Natural killer cell (primary cell): ENCODE results near the gene FBXL16. TPM values are rescaled to one million over a fixed set of nuclear protein-coding genes. Genes with fewer than 3 reads are reported as not detected.

Experiments used
- ATAC-seq, 3 donors: fragments of 150-1000 bp in 2 of 3; fragments of 200-7000 bp in 1 of 3; cut with Tn5 transposase; 1 replicate in 1 of 3; 2 replicates in 2 of 3; pipeline ENCODE4 v1.10.0; 2021; ENCODE audit warnings: mild to moderate bottlenecking in 2 of 3, moderate library complexity in 2 of 3
- DNase-seq, 2 donors: peaks; one replicate each; pipeline versions ENCODE4 v3.0.0 to v3.0.0-alpha.2; 2013 to 2021; ENCODE audit warnings: mixed read lengths in 1 of 2
- H3K27ac ChIP-seq: one replicate; pipeline ENCODE4 v1.5.1; 2013; ENCODE audit warnings: mild to moderate bottlenecking, low read length
- H3K27me3 ChIP-seq: one replicate; pipeline ENCODE4 v1.6.1; 2013; ENCODE audit warnings: low read length; ENCODE audit not compliant: control insufficient read depth, insufficient read depth
- H3K36me3 ChIP-seq: one replicate; pipeline ENCODE4 v1.6.1; 2013; ENCODE audit warnings: low read length; ENCODE audit not compliant: control insufficient read depth, insufficient read depth
- H3K4me1 ChIP-seq: one replicate; pipeline ENCODE4 v1.6.1; 2013; ENCODE audit warnings: low read length; ENCODE audit not compliant: control insufficient read depth, insufficient read depth
- H3K4me3 ChIP-seq: one replicate; pipeline ENCODE4 v1.5.1; 2013; ENCODE audit warnings: low read length
- H3K9me3 ChIP-seq: one replicate; pipeline ENCODE4 v1.6.1; 2013; ENCODE audit warnings: low read length; ENCODE audit not compliant: control insufficient read depth, insufficient read depth
- H3K27ac Mint-ChIP-seq, 2 donors: one replicate each; pipeline ENCODE4 v1.8.0; 2022; ENCODE audit warnings: mild to moderate bottlenecking in 2 of 2, mixed read lengths in 2 of 2, moderate library complexity in 1 of 2
- H3K27me3 Mint-ChIP-seq, 2 donors: one replicate each; pipeline ENCODE4 v1.8.0; 2022; ENCODE audit warnings: low read depth in 2 of 2, mixed read lengths in 2 of 2
- H3K36me3 Mint-ChIP-seq: one replicate; pipeline ENCODE4 v1.8.0; 2022; ENCODE audit warnings: mixed read lengths
- H3K4me1 Mint-ChIP-seq, 2 donors: one replicate each; pipeline ENCODE4 v1.8.0; 2022; ENCODE audit warnings: mixed read lengths in 2 of 2
- H3K4me3 Mint-ChIP-seq: one replicate; pipeline ENCODE4 v1.8.0; 2022; ENCODE audit warnings: mild to moderate bottlenecking, moderate library complexity, mixed read lengths
- H3K9me3 Mint-ChIP-seq, 2 donors: one replicate each; pipeline ENCODE4 v1.8.0; 2022; ENCODE audit warnings: mixed read lengths in 2 of 2
- CTCF ChIP-seq: fragments of 200-600 bp; IDR thresholded peaks from one replicate; pipeline ENCODE4 v1.8.0; 2022; ENCODE audit warnings: antibody characterized with exemption
- WGBS: methylation state at CpG from one replicate; pipeline ENCODE4 v1.1.7; 2013; ENCODE audit warnings: missing lambda C conversion rate; ENCODE audit not compliant: insufficient coverage; 5-methylcytosine and 5-hydroxymethylcytosine counted together
- intact Hi-C: fragments of 100-400 bp; cut with micrococcal nuclease; formaldehyde crosslinking; loops from one replicate; pipeline ENCODE4 v1.14.2; 2022
- total RNA-seq, 4 donors: library from RNA; stranded (reverse); fragments of 120-200 nt in 1 of 4; gene quantifications; one replicate each; pipeline versions ENCODE4 v1.2.3 to v1.2.4, GENCODE V29; 2013 to 2022

The FBXL16 gene
- total RNA-seq, 3 donors from 2014 or later (not counting 1 experiment from before 2014, with no cell fraction given), result 0.48 to 0.79 TPM; not detected in 1

DNA sequence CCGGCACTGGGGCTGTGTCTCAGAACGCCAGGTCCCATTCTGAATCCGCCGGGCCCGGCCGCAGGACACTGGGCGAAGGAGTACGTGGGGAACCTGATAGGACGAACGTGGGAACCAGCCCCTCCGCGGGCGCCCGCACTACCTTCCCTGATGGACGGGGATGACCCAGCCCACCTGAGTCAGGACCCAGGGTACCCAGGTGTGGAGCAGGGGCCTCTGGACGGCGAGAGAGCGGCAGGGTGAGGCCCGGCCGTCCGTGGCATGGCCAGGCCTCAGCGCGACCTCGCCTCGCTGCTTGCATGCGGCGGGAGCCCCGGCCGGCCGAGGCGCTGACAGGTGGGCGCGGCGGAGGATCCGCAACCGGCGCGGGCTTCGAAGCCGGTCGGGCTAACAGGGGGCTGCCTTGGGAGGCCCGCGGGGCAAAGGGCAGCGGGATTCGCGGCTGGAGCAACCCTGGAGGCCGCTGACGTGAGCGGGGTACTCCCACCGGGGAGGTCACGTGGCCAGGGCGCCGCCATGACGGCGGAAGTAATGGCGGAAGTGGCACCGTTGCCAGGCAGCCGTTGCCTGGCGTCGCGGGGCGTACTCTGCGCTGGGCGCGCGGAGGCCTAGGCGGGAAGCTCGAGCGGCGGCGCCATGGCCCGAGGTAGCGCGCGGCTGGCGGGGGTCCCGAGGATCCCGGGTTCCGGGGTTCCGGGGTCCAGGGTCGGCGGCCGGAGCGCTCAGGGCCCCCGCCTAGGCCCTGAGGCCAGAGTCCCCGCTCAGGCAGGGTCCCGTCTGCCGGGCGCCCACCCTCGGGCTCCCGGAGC is 56.6 kb downstream of the FBXL16 start, which contains the start of gene WDR90:
Gene WDR90 (plus strand): TSS at position 585 of the 809 bp plus-strand sequence. CDS start 52 bp downstream, at position 637.
- ATAC-seq (peak; percentile 95 to 99 (median 96)), DNase-seq (peak; percentile 90 to 96)
- Mint-ChIP-seq H3K36me3 (no peaks in the 10 kb centered on the region), H3K9me3 (no peaks in the 10 kb centered on the region), H3K4me3 (peak within 1 kb of the TSS; percentile 79), H3K27me3 (no peaks in the 10 kb centered on the region), H3K27ac (peak within 1 kb of the TSS; percentile 51 to 73), H3K4me1 (peaks cover 0 to 11% of the 10 kb centered on the region in 2 donors)
- 1% methylated on average over 91 of the region's 91 CpGs for WGBS
- Histone ChIP-seq H3K4me3 (peak within 1 kb of the TSS; percentile 65), H3K36me3 (no peaks in the 10 kb centered on the region), H3K4me1 (peaks cover 25% of the 10 kb centered on the region), H3K27me3 (no peaks in the 10 kb centered on the region), H3K9me3 (no peaks in the 10 kb centered on the region), H3K27ac (peak within 1 kb of the TSS; percentile 81)
- TF ChIP-seq CTCF, result no peak
- intact Hi-C loops, result no loop called here

DNA sequence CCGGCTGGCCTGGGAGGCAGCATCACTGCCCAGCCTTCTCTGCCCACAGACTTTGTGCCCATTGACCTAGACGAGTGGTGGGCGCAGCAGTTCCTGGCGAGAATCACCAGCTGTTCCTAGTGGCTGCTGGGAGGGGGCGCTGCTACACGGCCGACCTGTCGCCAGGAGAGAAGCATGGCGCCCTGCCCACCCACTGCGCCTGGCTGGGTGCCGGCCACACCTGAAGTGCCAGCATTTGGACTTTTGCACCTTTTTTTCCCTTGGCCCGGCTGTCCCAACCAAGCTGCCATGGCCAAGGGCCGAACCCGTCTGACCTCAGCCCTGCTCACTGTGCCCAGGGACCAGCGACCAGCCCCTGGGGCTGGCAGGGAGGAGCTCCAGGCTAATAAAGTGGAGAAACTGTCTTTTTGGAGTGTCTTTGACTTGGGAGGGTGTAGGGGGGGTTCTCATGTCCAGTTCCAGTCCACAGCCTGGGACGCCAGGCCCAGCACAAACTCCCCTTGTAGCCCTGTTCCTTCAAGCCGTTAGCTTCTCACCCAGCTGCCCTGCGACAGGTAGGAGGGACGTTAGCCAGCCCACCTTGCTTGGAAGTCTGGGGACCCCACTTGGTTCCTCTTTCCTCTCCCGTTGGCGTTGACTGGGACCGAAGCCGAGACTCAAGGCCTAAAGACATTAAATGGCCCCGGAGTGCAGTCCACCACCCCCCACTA is 57.4 kb downstream of the FBXL16 start:
- DNase-seq (peak in 1 of 2 donors; percentile 60), ATAC-seq (no peak)
- H3K4me3 Mint-ChIP-seq, result peak overlapping the region; percentile 79
- no peaks in the 10 kb centered on the region for H3K36me3 Mint-ChIP-seq
- no peaks in the 10 kb centered on the region for H3K27me3 Mint-ChIP-seq
- Histone ChIP-seq H3K36me3 (no peaks in the 10 kb centered on the region), H3K4me1 (peaks cover 25% of the 10 kb centered on the region), H3K27ac (peak overlapping the region; percentile 81), H3K27me3 (no peaks in the 10 kb centered on the region), H3K9me3 (no peaks in the 10 kb centered on the region), H3K4me3 (peak overlapping the region; percentile 65)
- H3K9me3 Mint-ChIP-seq, result no peaks in the 10 kb centered on the region
- TF ChIP-seq CTCF, result no peak
- peak overlapping the region; percentile 51 to 73 for H3K27ac Mint-ChIP-seq
- H3K4me1 Mint-ChIP-seq, result peaks cover 0 to 17% of the 10 kb centered on the region in 2 donors
- 47% methylated on average over 24 of the region's 24 CpGs for WGBS
- intact Hi-C loops, result no loop called here

GRCh38 chr16:647173-647902 is 58.3 kb downstream of the FBXL16 start:
- Mint-ChIP-seq H3K9me3 (no peaks in the 10 kb centered on the region), H3K36me3 (no peaks in the 10 kb centered on the region), H3K4me3 (no peak overlapping the region), H3K4me1 (peaks cover 0 to 17% of the 10 kb centered on the region in 2 donors), H3K27ac (no peak overlapping the region), H3K27me3 (no peaks in the 10 kb centered on the region)
- Histone ChIP-seq H3K4me1 (peaks cover 34% of the 10 kb centered on the region), H3K27me3 (no peaks in the 10 kb centered on the region), H3K36me3 (no peaks in the 10 kb centered on the region), H3K27ac (no peak overlapping the region), H3K9me3 (no peaks in the 10 kb centered on the region), H3K4me3 (no peak overlapping the region)
- WGBS, result 96% methylated on average over 24 of the region's 25 CpGs
- intact Hi-C loops, result no loop called here
- no peak for TF ChIP-seq CTCF
- ATAC-seq (no peak), DNase-seq (no peak)
